Ishikawa (cell line): ENCODE data around the gene COX7B2.

Experiments used
- CEBPB ChIP-seq: IDR thresholded peaks from 2 replicates; pipeline ENCODE4 v1.6.1; 2012
- CREB1 ChIP-seq: IDR thresholded peaks from 2 replicates; pipeline ENCODE4 v1.6.1; 2012; ENCODE audit warnings: low read depth
- EP300 ChIP-seq: IDR thresholded peaks from 2 replicates; pipeline ENCODE4 v1.6.1; 2012; ENCODE audit warnings: borderline replicate concordance
- TAF1 ChIP-seq: IDR thresholded peaks from 2 replicates; pipeline ENCODE4 v1.6.1; 2012; ENCODE audit warnings: low read depth, mild to moderate bottlenecking
- USF1 ChIP-seq: IDR thresholded peaks from 2 replicates; pipeline ENCODE4 v1.6.1; 2012
- YY1 ChIP-seq: IDR thresholded peaks from 2 replicates; pipeline ENCODE4 v1.6.1; 2012; ENCODE audit warnings: low read depth
- TF ChIP-seq, protein P1 (sequence below): IDR thresholded peaks from 2 replicates; pipeline ENCODE4 v1.6.1; 2012; ENCODE audit warnings: low read depth, mild to moderate bottlenecking

DNA sequence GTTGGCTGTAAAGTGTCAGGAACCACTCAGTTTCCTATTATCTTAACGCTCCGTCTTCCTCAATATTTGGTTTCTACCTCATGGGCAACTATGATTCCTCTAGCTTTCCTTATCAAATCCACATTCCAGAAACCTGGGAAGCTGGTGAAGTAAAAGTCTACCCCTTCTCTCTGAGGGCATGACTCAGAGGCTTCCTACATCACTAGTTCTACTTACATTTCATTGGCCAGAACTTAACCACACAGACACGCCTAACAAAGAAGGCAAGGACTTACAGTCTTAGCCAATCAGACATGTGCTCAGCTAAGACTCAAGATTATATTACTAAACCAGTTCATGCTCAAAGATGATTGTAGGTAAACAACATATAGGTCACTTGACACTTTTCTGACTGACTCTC lies 30.4 kb downstream of the COX7B2 start:
- TF ChIP-seq TAF1: no peak
- TF ChIP-seq EP300: no peak
- no peak for TF ChIP-seq CEBPB
- no peak for TF ChIP-seq USF1
- TF ChIP-seq CREB1: no peak
- no peak for TF ChIP-seq YY1
- TF ChIP-seq, protein P1, sequence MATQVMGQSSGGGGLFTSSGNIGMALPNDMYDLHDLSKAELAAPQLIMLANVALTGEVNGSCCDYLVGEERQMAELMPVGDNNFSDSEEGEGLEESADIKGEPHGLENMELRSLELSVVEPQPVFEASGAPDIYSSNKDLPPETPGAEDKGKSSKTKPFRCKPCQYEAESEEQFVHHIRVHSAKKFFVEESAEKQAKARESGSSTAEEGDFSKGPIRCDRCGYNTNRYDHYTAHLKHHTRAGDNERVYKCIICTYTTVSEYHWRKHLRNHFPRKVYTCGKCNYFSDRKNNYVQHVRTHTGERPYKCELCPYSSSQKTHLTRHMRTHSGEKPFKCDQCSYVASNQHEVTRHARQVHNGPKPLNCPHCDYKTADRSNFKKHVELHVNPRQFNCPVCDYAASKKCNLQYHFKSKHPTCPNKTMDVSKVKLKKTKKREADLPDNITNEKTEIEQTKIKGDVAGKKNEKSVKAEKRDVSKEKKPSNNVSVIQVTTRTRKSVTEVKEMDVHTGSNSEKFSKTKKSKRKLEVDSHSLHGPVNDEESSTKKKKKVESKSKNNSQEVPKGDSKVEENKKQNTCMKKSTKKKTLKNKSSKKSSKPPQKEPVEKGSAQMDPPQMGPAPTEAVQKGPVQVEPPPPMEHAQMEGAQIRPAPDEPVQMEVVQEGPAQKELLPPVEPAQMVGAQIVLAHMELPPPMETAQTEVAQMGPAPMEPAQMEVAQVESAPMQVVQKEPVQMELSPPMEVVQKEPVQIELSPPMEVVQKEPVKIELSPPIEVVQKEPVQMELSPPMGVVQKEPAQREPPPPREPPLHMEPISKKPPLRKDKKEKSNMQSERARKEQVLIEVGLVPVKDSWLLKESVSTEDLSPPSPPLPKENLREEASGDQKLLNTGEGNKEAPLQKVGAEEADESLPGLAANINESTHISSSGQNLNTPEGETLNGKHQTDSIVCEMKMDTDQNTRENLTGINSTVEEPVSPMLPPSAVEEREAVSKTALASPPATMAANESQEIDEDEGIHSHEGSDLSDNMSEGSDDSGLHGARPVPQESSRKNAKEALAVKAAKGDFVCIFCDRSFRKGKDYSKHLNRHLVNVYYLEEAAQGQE: no peak
